ENCODE measurements around the gene ZBTB20. TPM values are rescaled to one million over a fixed set of nuclear protein-coding genes. Genes with fewer than 3 reads are reported as not detected.

ZBTB20 gene
- total RNA-seq, 1 donor from 2014 or later: 66.4 TPM

DNA sequence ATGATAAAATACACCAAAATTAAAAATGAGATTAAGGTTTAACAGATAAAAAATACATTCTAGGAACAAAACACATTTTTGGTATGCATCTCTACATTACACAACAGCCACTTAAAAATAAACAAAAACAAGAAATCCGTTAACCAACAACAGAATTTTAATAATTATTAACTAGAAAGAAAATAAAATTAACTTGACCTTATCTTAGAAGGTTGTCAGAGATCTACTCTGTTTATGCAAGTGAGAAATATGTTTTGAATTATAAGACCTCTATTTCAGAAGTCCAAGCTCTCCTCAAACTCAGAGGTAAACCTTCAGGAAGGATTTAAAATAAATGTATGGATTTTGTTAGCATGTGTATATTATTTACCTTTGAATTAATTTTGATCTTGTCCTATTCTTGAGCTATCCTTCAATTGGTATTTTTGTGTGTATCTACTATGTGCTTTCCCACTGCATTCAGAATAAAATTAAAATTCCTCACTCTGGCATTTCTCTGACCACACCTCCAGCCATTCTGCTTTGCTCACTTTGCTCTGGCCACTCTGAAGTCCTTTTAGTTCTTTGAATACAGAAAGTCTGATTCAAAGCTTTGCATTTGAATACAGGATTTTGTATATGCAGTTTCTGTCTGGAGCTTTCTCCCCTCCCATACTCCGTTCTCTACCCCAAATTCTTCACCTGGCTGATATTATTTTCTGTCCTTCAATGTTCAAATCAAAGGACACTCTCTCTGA is 352.0 kb downstream of the ZBTB20 start:
- TF ChIP-seq, protein P1, sequence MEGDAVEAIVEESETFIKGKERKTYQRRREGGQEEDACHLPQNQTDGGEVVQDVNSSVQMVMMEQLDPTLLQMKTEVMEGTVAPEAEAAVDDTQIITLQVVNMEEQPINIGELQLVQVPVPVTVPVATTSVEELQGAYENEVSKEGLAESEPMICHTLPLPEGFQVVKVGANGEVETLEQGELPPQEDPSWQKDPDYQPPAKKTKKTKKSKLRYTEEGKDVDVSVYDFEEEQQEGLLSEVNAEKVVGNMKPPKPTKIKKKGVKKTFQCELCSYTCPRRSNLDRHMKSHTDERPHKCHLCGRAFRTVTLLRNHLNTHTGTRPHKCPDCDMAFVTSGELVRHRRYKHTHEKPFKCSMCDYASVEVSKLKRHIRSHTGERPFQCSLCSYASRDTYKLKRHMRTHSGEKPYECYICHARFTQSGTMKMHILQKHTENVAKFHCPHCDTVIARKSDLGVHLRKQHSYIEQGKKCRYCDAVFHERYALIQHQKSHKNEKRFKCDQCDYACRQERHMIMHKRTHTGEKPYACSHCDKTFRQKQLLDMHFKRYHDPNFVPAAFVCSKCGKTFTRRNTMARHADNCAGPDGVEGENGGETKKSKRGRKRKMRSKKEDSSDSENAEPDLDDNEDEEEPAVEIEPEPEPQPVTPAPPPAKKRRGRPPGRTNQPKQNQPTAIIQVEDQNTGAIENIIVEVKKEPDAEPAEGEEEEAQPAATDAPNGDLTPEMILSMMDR (IDR thresholded peaks at IDR 0.05): no peak

DNA sequence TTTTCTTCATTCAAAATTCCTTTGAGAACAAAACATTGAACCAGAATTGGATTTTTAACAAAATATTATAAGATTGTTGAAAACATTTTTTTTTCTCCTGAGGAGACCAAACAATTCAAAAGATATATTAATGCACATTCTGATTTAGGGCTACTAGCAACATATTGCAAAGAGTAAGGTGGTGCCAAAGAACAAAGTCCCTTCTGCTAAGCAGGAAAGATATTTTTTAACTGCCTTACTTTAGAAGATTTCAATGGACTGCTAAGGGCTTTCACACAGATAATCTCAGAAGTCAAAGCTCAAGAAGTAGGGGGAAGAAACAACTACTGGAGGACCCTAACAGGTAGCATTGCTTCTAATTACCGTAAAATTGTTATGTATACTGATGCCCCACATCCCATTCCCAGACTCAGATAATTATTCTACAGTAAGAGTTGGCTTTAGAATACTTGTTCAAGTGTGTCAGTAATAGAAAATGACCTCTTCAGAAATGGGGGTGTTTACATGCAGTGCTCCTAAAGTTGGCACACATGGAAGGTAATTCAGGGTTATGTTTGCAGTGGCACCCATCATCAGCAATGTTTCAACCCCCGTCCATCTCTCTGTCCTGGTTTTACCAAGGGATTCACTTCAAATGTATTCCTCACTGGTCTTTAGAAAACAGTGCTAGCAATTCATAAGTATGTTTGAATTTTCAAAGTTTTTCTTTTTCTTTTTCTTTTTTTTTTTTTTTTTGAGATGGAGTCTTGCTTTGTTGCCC is 354.7 kb downstream of the ZBTB20 start:
- Histone ChIP-seq H3K27me3 (ENCODE audit: low read depth) (no peaks in the 10 kb centered on the region), H3K9me3 (no peaks in the 10 kb centered on the region), H3K4me3 (no peak overlapping the region), H3K4me1 (no peaks in the 10 kb centered on the region), H3K27ac (no peak overlapping the region), H3K36me3 (no peaks in the 10 kb centered on the region)
- ATAC-seq (no peak), DNase-seq (no peak)
- TF ChIP-seq, protein P1 (IDR thresholded peaks at IDR 0.05): no peak
- intact Hi-C loops (cut with DNase I): no loop called here

More for the DNA sequence above, 352.0 kb downstream of the ZBTB20 start:
- Histone ChIP-seq H3K27me3 (ENCODE audit: low read depth) (no peaks in the 10 kb centered on the region), H3K27ac (no peak overlapping the region), H3K4me1 (no peaks in the 10 kb centered on the region), H3K36me3 (no peaks in the 10 kb centered on the region), H3K9me3 (no peaks in the 10 kb centered on the region), H3K4me3 (no peak overlapping the region)
- DNase-seq (no peak), ATAC-seq (no peak)
- intact Hi-C loops (cut with DNase I): no loop called here

- no peak for DNase-seq
- Histone ChIP-seq H3K27ac (no peak overlapping the region), H3K4me1 (no peaks in the 10 kb centered on the region), H3K27me3 (ENCODE audit: low read depth) (no peaks in the 10 kb centered on the region), H3K36me3 (no peaks in the 10 kb centered on the region), H3K9me3 (no peaks in the 10 kb centered on the region), H3K4me3 (no peak overlapping the region)
- ATAC-seq: no peak
- intact Hi-C loops (cut with DNase I): no loop called here
- TF ChIP-seq, protein P1 (IDR thresholded peaks at IDR 0.05): no peak
These were observed 356.3 kb downstream of the ZBTB20 start for GRCh38 chr3:114790752-114791151.

DNA sequence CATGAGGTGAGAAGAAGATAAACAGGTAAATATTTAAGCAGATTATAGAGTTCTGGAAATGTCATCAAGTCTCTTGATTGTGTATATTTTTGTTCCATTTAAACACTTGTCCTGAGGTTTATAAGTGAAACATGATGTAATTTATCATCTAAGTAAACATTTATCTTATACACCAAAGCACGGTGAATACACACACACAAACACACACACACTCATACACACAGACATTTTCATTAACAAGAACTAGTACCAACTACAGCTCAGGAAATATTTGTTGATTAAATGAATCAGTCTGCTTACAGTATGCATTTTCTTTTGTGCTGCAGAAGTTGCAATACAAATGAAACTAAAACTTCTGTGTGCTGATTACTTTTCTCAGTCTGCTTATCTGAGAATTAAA is 357.3 kb downstream of the ZBTB20 start:
- no peaks in the 10 kb centered on the region for H3K27me3 ChIP-seq (ENCODE audit: low read depth)
- H3K9me3 ChIP-seq: no peaks in the 10 kb centered on the region
- intact Hi-C loops (cut with DNase I): no loop called here
- no peak overlapping the region for H3K27ac ChIP-seq
- H3K4me3 ChIP-seq: no peak overlapping the region
- H3K36me3 ChIP-seq: no peaks in the 10 kb centered on the region
- ATAC-seq: no peak
- TF ChIP-seq, protein P1 (IDR thresholded peaks at IDR 0.05): no peak
- DNase-seq: no peak
- no peaks in the 10 kb centered on the region for H3K4me1 ChIP-seq

- ATAC-seq: no peak
- Histone ChIP-seq H3K4me3 (no peak overlapping the region), H3K27ac (no peak overlapping the region), H3K36me3 (no peaks in the 10 kb centered on the region), H3K4me1 (no peaks in the 10 kb centered on the region), H3K27me3 (ENCODE audit: low read depth) (no peaks in the 10 kb centered on the region), H3K9me3 (peaks cover 16% of the 10 kb centered on the region)
- TF ChIP-seq, protein P1 (IDR thresholded peaks at IDR 0.05): no peak
- DNase-seq: no peak
- intact Hi-C loops (cut with DNase I): no loop called here
These were observed 371.7 kb downstream of the ZBTB20 start for GRCh38 chr3:114775395-114775794.
